ENCODE results near the gene BTBD18.

DNA sequence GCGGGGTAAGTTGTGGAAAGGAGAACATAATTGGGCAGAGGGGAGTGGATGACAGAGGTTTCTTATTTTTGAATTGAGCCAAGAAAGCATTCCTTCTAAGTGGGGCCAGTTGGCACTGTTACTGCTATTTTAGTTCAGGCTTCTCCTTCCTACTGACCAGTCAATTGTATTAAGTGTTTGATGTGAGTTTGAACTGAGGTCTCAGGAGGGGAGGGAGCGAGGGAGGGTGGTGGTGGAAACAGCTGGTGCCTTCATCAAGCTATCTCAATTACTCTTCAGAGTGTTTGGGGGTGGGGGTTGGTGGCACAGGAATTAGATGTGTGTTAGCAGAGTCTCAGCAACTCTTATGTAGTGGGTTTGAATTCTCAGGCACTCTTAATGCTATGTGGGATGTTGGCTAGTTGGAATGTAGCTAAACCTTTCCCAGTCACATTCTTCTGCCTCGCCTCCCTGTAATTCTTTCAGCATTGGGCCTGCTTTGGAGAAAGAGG, 24.5 kb upstream of the BTBD18 start:
- TF ChIP-seq, protein P1, sequence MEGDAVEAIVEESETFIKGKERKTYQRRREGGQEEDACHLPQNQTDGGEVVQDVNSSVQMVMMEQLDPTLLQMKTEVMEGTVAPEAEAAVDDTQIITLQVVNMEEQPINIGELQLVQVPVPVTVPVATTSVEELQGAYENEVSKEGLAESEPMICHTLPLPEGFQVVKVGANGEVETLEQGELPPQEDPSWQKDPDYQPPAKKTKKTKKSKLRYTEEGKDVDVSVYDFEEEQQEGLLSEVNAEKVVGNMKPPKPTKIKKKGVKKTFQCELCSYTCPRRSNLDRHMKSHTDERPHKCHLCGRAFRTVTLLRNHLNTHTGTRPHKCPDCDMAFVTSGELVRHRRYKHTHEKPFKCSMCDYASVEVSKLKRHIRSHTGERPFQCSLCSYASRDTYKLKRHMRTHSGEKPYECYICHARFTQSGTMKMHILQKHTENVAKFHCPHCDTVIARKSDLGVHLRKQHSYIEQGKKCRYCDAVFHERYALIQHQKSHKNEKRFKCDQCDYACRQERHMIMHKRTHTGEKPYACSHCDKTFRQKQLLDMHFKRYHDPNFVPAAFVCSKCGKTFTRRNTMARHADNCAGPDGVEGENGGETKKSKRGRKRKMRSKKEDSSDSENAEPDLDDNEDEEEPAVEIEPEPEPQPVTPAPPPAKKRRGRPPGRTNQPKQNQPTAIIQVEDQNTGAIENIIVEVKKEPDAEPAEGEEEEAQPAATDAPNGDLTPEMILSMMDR (conservative IDR thresholded peaks at IDR 0.05): no peak
- TF ChIP-seq ZFX (IDR thresholded peaks at IDR 0.05): no peak

All from C4-2B (cell line).